ENCODE data around the gene RINL.
"Not testable (repeated sequence)": the region's sequence is repeated elsewhere in the genome, so short reads cannot be mapped to it uniquely, and the experiment has no call there.

Gene RINL

GRCh38 chr19:38834104-38834490, 44.0 kb downstream of the RINL start:
- DNase-seq (ENCODE audit: low spot score): no peak

GRCh38 chr19:38833092-38833425, 45.0 kb downstream of the RINL start:
- DNase-seq (ENCODE audit: low spot score): no peak

- peak; percentile 69 for DNase-seq (ENCODE audit: low spot score)
Measured at GRCh38 chr19:38831142-38831605, 46.9 kb downstream of the RINL start.

DNA sequence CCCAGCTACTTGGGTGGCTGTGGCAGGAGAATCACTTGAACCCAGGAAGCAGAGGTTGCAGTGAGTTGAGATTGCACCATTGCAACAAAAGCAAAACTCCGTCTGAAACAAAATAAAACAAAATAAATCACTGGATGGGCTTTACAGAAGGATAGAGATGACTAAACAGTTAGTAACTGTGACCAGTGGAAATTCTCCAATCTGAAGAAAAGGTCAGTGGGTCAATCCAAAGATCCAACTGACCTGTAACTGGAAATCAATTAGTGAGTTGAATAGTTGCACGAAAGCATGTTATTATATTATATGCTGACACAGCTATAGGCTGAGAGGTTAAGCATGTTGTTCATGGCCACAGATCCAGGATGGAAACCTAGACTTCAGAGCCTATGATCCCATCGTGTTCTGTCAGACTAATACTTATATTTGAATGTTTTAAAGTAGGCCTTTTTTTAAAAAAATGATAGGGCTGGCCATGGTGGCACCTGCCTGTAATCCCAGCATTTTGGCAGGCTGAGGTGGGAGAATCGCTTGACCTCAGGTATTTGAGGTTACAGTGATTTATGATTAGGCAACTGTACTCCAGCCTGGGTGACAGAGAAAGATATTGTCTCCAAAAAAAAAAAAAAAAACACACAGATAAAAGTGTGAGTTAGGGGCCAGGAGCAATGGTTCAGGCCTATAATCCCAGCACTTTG, 47.9 kb downstream of the RINL start:
- DNase-seq (ENCODE audit: low spot score): no peak

- DNase-seq (ENCODE audit: low spot score): not testable (repeated sequence)
Measured at GRCh38 chr19:38829203-38829602, 48.9 kb downstream of the RINL start.

GRCh38 chr19:38826856-38827551, 51.1 kb downstream of the RINL start:
- no peak for DNase-seq (ENCODE audit: low spot score)

GRCh38 chr19:38825936-38826335, 52.1 kb downstream of the RINL start:
- not testable (repeated sequence) for DNase-seq (ENCODE audit: low spot score)

GRCh38 chr19:38821230-38821825, 56.7 kb downstream of the RINL start:
- DNase-seq (ENCODE audit: low spot score): not testable (repeated sequence)

DNA sequence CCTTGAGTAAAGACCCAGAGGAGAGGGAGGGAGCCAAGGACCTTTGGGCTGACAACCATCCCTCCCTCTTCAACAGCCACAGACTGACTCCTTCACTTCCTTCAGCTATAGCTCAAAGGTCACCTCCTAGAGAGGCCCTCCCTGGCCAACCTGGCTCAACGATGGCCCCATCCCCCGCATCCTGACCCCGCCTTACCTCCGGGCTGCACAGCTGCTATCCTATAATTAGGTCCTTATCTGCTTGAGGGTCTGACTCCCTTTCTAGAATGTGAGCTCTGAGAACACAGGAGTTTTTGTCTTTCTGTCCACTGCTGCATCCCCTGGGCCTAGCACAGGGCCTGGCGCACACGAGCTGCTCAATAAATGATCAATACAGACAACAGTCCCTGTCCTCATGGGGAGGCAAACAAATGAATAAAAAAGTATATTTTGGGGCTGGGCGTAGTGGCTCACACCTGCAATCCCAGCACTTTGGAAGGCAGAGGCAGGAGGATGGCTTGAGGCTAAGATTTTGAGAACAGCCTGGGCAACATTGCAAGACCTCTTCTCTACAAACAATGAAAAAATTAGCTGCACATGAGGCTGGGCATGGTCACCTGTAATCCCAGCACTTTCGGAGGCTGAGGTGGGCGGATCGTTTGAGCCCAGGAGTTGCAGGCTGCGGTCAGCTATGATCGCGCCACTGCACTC, 58.7 kb downstream of the RINL start:
- peak; percentile 42 for DNase-seq (ENCODE audit: low spot score)

All from iPS-NIHi11 (cell line).